OCI-LY1 (cell line): Measurements from ENCODE around the gene COLEC12.

Experiments
- CTCF ChIP-seq: fragments of 200-600 bp; sonication (generic), shearing (Covaris generic); IDR thresholded peaks from 2 replicates; pipeline ENCODE4 v1.5.1; 2017; ENCODE audit warnings: mild to moderate bottlenecking, antibody characterized with exemption, low read length, moderate library complexity, mixed read lengths
- EZH2 ChIP-seq: fragments of 200-600 bp; sonication (generic), shearing (Covaris generic); IDR thresholded peaks from 2 replicates; pipeline ENCODE4 v1.8.0; 2017; ENCODE audit warnings: borderline replicate concordance, mixed run types, mild to moderate bottlenecking, antibody characterized with exemption, low read length, moderate library complexity, mixed read lengths

- TF ChIP-seq CTCF (no peak), EZH2 (no peak)
Measured at GRCh38 chr18:319720-320119, 180.8 kb downstream of the COLEC12 start.
